Cardiac fibroblast (primary cell): ENCODE data around the gene NAALADL2.
"Not testable (repeated sequence)": the region's sequence is repeated elsewhere in the genome, so short reads cannot be mapped to it uniquely, and the experiment has no call there.

Source experiments
- DNase-seq, 2 donors: peaks; one replicate each; pipeline versions ENCODE4 v3.0.0 to v3.0.0-alpha.2; 2010; ENCODE audit warnings: low read depth in 2 of 2
- H3K4me3 ChIP-seq, 2 donors: replicated peaks in 1 of 2; 1 replicate in 1 of 2; 2 replicates in 1 of 2; pipeline ENCODE4 v1.5.1; 2011; ENCODE audit warnings: low read depth in 2 of 2, low read length in 2 of 2, mild to moderate bottlenecking in 2 of 2, moderate library complexity in 1 of 2
- TF ChIP-seq, protein P1 (sequence below): IDR thresholded peaks from one replicate; pipeline ENCODE4 v1.5.1; 2011; ENCODE audit warnings: low read depth, mild to moderate bottlenecking, low read length, inconsistent platforms

Gene NAALADL2

DNA sequence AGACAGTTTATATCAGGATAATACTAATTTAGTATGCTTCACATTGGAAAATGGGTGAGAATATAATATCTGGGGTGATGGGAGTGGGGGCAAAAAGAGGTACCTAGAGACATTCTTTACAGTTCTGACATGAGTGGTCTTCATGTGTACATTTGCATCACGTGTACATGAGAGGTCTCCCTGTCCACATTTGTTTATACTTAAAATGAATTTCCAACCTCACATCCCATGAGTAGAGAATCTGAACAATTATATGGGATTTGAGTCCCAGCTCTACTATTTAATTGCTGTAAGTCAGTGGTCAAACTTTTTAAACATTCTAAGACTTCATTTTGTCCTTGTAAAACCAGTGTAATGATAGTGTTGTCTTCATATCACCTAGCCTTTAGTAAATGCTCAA lies 408.4 kb downstream of the NAALADL2 start:
- TF ChIP-seq, protein P1, sequence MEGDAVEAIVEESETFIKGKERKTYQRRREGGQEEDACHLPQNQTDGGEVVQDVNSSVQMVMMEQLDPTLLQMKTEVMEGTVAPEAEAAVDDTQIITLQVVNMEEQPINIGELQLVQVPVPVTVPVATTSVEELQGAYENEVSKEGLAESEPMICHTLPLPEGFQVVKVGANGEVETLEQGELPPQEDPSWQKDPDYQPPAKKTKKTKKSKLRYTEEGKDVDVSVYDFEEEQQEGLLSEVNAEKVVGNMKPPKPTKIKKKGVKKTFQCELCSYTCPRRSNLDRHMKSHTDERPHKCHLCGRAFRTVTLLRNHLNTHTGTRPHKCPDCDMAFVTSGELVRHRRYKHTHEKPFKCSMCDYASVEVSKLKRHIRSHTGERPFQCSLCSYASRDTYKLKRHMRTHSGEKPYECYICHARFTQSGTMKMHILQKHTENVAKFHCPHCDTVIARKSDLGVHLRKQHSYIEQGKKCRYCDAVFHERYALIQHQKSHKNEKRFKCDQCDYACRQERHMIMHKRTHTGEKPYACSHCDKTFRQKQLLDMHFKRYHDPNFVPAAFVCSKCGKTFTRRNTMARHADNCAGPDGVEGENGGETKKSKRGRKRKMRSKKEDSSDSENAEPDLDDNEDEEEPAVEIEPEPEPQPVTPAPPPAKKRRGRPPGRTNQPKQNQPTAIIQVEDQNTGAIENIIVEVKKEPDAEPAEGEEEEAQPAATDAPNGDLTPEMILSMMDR, result no peak
- no peak for DNase-seq
- H3K4me3 ChIP-seq, result no peak overlapping the region

DNA sequence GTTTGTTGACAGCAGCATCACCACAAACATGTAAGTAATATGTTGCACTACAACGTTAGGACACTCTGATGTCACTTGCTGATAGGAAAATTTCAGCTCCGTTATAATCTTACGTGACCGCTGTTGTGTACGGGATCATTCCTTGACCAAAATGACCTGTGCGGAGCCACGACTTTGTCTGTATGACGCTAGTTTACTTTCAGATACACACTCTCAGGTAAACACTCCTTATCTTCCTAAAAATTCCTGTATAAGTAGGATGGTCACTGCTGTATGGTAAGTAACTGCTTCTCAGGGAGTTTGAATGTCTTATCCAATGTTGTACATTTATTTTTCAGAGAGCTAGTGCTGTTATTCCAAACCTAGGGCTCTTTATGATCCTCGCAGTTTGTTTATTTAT lies 410.3 kb downstream of the NAALADL2 start:
- DNase-seq, result no peak
- TF ChIP-seq, protein P1, result no peak
- H3K4me3 ChIP-seq, result no peak overlapping the region

DNA sequence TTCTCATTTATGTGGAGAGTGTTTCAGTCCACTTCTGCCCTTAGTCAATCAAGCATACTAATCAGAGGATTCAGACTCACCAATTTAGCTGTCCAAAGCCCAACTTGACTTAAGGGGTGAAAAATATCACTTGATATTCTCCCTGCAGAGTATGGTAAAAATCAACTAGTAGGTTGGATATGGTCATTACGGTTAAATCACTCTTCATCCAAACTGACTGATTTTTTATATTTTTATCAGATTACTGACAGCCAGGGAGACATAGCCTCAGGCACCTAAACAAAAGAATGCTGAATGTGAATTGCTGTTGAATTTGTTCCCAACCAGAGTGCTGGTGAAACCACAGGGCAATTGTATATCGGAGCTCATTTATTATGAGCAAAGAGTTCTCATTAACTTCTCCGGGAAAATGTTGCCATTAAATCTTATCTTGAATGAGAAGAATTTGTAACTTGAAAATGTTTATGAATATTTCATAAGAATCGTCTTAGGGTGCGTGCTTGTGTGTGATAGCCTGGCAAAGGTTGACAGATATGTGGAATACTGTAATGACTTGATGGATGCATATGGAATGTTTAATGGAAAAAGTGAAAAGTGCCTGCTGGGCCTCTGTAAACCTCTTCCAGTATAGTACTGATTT lies 411.2 kb downstream of the NAALADL2 start:
- TF ChIP-seq, protein P1, result no peak
- DNase-seq, result peak in 1 of 2 donors; percentile 54
- H3K4me3 ChIP-seq, result no peak overlapping the region

DNA sequence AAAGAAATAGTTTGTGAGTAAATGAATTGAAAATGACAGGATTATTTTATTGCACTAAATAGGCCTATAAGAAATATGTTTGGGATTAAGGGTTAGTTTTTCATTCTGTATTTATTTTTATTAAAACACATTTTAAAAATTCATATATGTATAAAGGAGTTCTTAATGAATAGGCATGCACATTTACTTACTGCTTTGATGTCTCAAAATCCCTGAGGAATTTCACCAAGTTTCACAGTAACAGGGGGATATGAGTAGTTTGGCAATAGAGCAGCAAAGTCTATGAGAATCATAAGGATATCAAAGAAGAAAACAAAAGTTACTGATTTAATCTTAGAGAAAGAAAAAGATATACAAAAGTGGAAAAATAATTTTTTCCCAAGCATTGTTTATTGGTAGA lies 411.7 kb downstream of the NAALADL2 start:
- DNase-seq, result no peak
- TF ChIP-seq, protein P1, result no peak
- no peak overlapping the region for H3K4me3 ChIP-seq

DNA sequence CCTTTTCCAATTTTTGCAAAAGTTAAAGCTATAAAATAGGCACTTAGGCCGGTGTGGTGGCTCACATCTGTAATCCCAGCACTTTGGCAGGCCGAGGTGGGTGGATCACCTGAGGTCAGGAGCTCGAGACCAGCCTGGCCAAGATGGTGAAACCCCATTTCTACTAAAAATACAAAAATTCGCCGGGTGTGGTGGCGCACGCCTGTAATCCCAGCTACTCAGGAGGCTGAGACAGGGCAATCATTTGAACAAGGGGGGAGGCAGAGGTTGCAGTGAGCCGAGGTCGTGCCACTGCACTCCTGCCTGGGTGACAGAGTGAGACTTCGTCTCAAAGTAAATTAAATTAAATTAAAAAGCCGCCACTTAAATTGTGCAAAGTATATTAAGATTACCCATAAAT lies 412.3 kb downstream of the NAALADL2 start:
- DNase-seq, H3K4me3 ChIP-seq: not testable (repeated sequence)

DNA sequence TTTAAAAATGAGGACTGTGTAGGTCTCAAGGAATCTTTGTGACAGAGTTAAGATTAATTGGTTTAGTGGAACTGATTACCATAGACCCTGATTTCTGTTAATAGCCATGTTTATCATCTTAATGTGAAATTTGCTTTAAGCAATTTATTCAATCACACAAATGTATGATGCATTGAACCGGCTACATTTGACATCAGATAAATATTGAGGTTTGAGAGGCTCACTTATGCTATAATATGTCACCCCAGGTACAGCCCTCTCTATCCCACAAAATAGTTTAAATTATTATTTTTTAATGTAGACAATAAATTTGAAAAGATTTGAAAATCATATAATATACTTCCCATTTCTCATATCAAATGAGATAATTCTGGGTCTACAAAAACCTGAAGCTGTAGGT lies 413.3 kb downstream of the NAALADL2 start:
- H3K4me3 ChIP-seq, result no peak overlapping the region
- TF ChIP-seq, protein P1, result no peak
- DNase-seq, result no peak

DNA sequence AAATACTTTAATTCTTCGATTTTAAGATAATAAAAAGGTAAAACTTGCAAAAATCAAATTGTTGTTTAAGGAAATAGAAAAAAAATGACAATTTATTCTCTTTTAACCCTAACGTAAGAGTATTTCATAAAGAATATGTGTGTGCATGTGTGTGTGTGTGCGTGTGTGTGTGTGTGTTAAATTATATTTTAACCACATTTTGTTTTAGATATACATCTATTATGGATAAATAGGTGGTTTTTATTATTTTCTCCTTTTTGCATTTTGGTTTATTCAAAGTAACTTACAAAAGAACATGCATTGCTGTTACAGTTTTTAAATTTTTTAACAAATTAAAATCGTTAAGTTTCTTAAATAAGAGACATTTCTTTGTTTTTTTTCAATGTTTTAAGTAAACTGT lies 414.4 kb downstream of the NAALADL2 start:
- H3K4me3 ChIP-seq, result no peak overlapping the region
- TF ChIP-seq, protein P1, result no peak
- no peak for DNase-seq
